Endothelial cell of umbilical vein (primary cell): Measurements from ENCODE around the gene LTO1. TPM values are rescaled to one million over a fixed set of nuclear protein-coding genes. Genes with fewer than 3 reads are reported as not detected.
A peak's percentile ranks its signal among the peaks of the same experiment; 100 is the strongest.

Source experiments
- BruUV-seq: library from RNA; stranded (reverse); fragments of 400-500 nt; replicated peaks from 2 replicates; lab custom pipeline; 2021; lab: Mats Ljungman, UMichigan
- CTCF ChIA-PET: fragments of 300-600, 350-600 bp; sonication (Branson Sonifier 250); formaldehyde crosslinking; loops from one replicate; lab custom pipeline; 2021; ENCODE audit warnings: antibody characterized with exemption, inconsistent platforms; lab: Charles Lee
- POLR2A ChIA-PET: fragments of 300-600, 350-600 bp; sonication (Branson Sonifier 250); formaldehyde crosslinking; loops from one replicate; lab custom pipeline; 2021; ENCODE audit warnings: antibody characterized with exemption, inconsistent platforms; lab: Charles Lee
- DNase-seq: peaks from one replicate; pipeline ENCODE4 v3.0.0-alpha.2; 2011; ENCODE audit warnings: low read depth, low spot score
- FAIRE-seq: peaks from 2 replicates; lab custom pipeline; 2011; peaks lifted over from hg19 to GRCh38; lab: Jason Lieb, UNC
- H2AFZ ChIP-seq: 2 replicates; pipeline ENCODE4 v1.6.0; 2012; ENCODE audit warnings: low read depth, low read length, control low read depth, inconsistent platforms
- H3K27ac ChIP-seq: 2 replicates; pipeline ENCODE4 v1.5.1; 2011; ENCODE audit warnings: low read depth, mild to moderate bottlenecking, control low read depth, low read length, moderate library complexity; ENCODE audit not compliant: insufficient read depth
- H3K27me3 ChIP-seq, 2 experiments: 2 replicates each; pipeline versions ENCODE4 v1.6.0 to v1.6.1; 2011; ENCODE audit warnings: low read length in 2 of 2, mixed read lengths in 1 of 2; ENCODE audit not compliant: control insufficient read depth in 2 of 2, insufficient read depth in 2 of 2
- H3K36me3 ChIP-seq, 2 experiments: 2 replicates in 1 of 2; 3 replicates in 1 of 2; pipeline ENCODE4 v1.5.1; 2011; ENCODE audit warnings: low read length in 2 of 2, mild to moderate bottlenecking in 1 of 2, moderate library complexity in 1 of 2; ENCODE audit not compliant: control insufficient read depth in 2 of 2, insufficient read depth in 2 of 2; ENCODE audit errors: extremely low read depth in 1 of 2
- H3K4me1 ChIP-seq: 3 replicates; pipeline ENCODE4 v1.5.1; 2011; ENCODE audit warnings: mild to moderate bottlenecking, low read length; ENCODE audit not compliant: control insufficient read depth, insufficient read depth; ENCODE audit errors: extremely low read depth
- H3K4me2 ChIP-seq: 2 replicates; pipeline ENCODE4 v1.6.1; 2011; ENCODE audit warnings: low read length, control low read depth, mixed read lengths; ENCODE audit not compliant: insufficient read depth
- H3K4me3 ChIP-seq, 3 experiments: fragments of 200-600 bp in 1 of 3; sonication (generic), shearing (Covaris generic) in 1 of 3; replicated peaks in 1 of 3; 2 replicates each; pipeline ENCODE4 v1.5.1; 2011 to 2016; ENCODE audit warnings: control low read depth in 3 of 3, low read length in 3 of 3, mild to moderate bottlenecking in 2 of 3, inconsistent platforms in 1 of 3, low read depth in 1 of 3, moderate library complexity in 1 of 3; ENCODE audit not compliant: insufficient read depth in 1 of 3
- H3K79me2 ChIP-seq: 2 replicates; pipeline ENCODE4 v1.6.0; 2012; ENCODE audit warnings: low read length, inconsistent platforms; ENCODE audit not compliant: control insufficient read depth, insufficient read depth
- H3K9ac ChIP-seq: replicated peaks from 2 replicates; pipeline ENCODE3; 2011; ENCODE audit warnings: low read length, control low read depth; ENCODE audit not compliant: insufficient read depth; ENCODE audit errors: extremely low read depth
- H3K9me1 ChIP-seq: replicated peaks from 3 replicates; pipeline ENCODE4 v1.6.0; 2011; ENCODE audit warnings: mild to moderate bottlenecking, low read length; ENCODE audit not compliant: control insufficient read depth, insufficient read depth; ENCODE audit errors: extremely low read depth
- H3K9me3 ChIP-seq: replicated peaks from 2 replicates; pipeline ENCODE4 v1.5.1; 2012; ENCODE audit warnings: low read length, inconsistent platforms; ENCODE audit not compliant: control insufficient read depth, insufficient read depth
- H4K20me1 ChIP-seq: replicated peaks from 2 replicates; pipeline ENCODE3; 2011; ENCODE audit warnings: mild to moderate bottlenecking, low read length; ENCODE audit not compliant: control insufficient read depth, insufficient read depth; ENCODE audit errors: extremely low read depth
- EZH2 ChIP-seq: IDR thresholded peaks from 2 replicates; pipeline ENCODE4 v1.6.1; 2012; ENCODE audit warnings: borderline replicate concordance, low read depth, mild to moderate bottlenecking, moderate library complexity, low read length, inconsistent platforms; ENCODE audit not compliant: severe bottlenecking
- FOS ChIP-seq: IDR thresholded peaks from 2 replicates; pipeline ENCODE4 v1.6.1; 2011; ENCODE audit warnings: mild to moderate bottlenecking, low read length, moderate library complexity, borderline replicate concordance; ENCODE audit not compliant: insufficient read depth
- GATA2 ChIP-seq: IDR thresholded peaks from 2 replicates; pipeline ENCODE4 v1.7.0; 2011; ENCODE audit warnings: low read depth, mild to moderate bottlenecking, moderate library complexity, mixed read lengths, low read length; ENCODE audit not compliant: insufficient read length, insufficient read depth
- JUN ChIP-seq: IDR thresholded peaks from 2 replicates; pipeline ENCODE4 v1.6.1; 2011; ENCODE audit warnings: borderline replicate concordance, low read depth; ENCODE audit not compliant: insufficient read length, insufficient read depth
- MYC ChIP-seq: IDR thresholded peaks from one replicate; pipeline ENCODE4 v1.6.1; 2011; ENCODE audit warnings: mild to moderate bottlenecking, low read depth, low read length
- POLR2A ChIP-seq: IDR thresholded peaks from 2 replicates; pipeline ENCODE4 v1.6.1; 2012; ENCODE audit warnings: low read depth, mild to moderate bottlenecking, control low read depth, low read length
- POLR2AphosphoS5 ChIP-seq: IDR thresholded peaks from 2 replicates; pipeline ENCODE4 v1.6.1; 2012; ENCODE audit warnings: low read depth, mild to moderate bottlenecking, control low read depth, low read length, moderate library complexity; ENCODE audit not compliant: insufficient read depth
- dilution Hi-C: fragments of 300-500 bp; cut with MboI; formaldehyde crosslinking; loops from one replicate; pipeline ENCODE4 v1.15.0; 2019; ENCODE audit warnings: low sequenced_read_pairs; ENCODE audit not compliant: extremely low pct_ligation_motif_present
- intact Hi-C: fragments of 100-400 bp; cut with micrococcal nuclease; formaldehyde crosslinking; loops from one replicate; pipeline ENCODE4 v1.10.0; 2022
- polyA plus RNA-seq, 4 experiments: library from polyadenylated mRNA; depleted of rRNA in 3 of 4; stranded (reverse) in 3 of 4; unstranded in 1 of 4; fragments of >200 nt; gene quantifications; 2 replicates each; pipeline versions ENCODE4 v1.2.1 to v1.2.3, GENCODE V29; 2011 to 2012; ENCODE audit warnings: missing spikeins in 1 of 4
- total RNA-seq: library from RNA; stranded (reverse); gene quantifications from 2 replicates; pipeline ENCODE4 v1.2.3, GENCODE V29; 2021
- TF ChIP-seq, protein P1 (sequence below): IDR thresholded peaks from 2 replicates; pipeline ENCODE4 v1.6.1; 2011; ENCODE audit not compliant: insufficient read depth, insufficient read length
- TF ChIP-seq, protein P2 (sequence below), 2 donors: IDR thresholded peaks; 1 replicate in 1 of 2; 2 replicates in 1 of 2; pipeline ENCODE4 v1.5.1; 2011; ENCODE audit warnings: low read length in 2 of 2, mild to moderate bottlenecking in 2 of 2, moderate library complexity in 2 of 2, control low read depth in 1 of 2, inconsistent platforms in 1 of 2, low read depth in 1 of 2; ENCODE audit not compliant: insufficient read depth in 1 of 2; ENCODE audit errors: extremely low read depth in 1 of 2

The LTO1 gene
- total and polyA plus RNA-seq, 2 donors (not counting 3 experiments of a cell fraction or from before 2014, with no cell fraction given), result 26.8 to 30.9 TPM

DNA sequence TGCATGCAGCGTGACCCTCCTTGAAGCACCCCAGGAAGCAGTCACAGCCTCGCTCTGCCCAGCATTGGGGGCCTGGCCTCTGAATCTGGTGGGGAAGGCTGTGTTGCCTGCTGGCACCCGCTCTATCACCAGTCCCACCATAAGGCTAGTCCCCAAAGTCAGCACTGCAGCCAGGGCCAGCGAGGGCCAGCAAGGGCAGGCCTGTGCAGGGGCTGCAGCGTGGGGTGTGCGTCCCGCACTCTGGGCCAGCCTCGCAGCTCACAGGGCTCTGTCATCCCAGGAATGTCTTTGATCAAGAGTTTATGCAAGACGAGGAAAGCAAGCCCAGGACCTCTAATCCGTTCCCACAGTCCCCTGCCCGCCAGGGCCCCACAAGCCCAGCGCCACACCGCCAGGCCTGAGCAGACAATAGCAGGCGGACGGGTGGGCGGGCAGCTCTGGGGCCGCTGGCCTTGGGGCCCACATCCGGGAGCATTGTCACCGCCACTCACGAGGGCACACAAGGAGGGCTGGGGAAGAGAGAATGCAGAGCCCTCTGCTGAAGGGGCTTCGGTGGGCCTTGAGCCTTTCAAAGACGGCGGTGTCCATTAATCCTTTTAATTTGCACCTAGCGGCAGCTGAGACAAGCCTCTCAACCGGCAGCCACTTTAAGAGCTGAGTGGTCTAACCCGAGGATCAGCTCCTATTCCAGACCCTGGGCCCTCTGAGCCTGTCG is 17.1 kb downstream of the LTO1 start:
- H4K20me1 ChIP-seq, result no peaks in the 10 kb centered on the region
- no peak overlapping the region for H2AFZ ChIP-seq
- H3K36me3 ChIP-seq, result peaks cover 0 to 4% of the 10 kb centered on the region in 2 experiments
- dilution Hi-C loops, result loop anchor here (25.0 kb wide), 1 partner anchor 546 kb away; no protein-coding TSS in a partner anchor
- CTCF ChIA-PET, result interaction anchor here (1.1 to 6.1 kb wide), 4 partner anchors 12 to 557 kb away, joined by 3 to 47 read pairs (median 6); partner anchors contain the start of gene LTO1
- H3K9ac ChIP-seq, result no peak overlapping the region
- H3K27me3 ChIP-seq, result no peaks in the 10 kb centered on the region
- H3K4me2 ChIP-seq, result no peak overlapping the region
- no peaks in the 10 kb centered on the region for H3K9me3 ChIP-seq
- intact Hi-C loops, result loop anchor here (5.0 kb wide), 1 partner anchor 556 kb away; no protein-coding TSS in a partner anchor
- no peak overlapping the region for H3K4me3 ChIP-seq
- H3K79me2 ChIP-seq, result no peaks in the 10 kb centered on the region
- POLR2A ChIA-PET, result no interaction called here
- no peaks in the 10 kb centered on the region for H3K9me1 ChIP-seq
- peak; percentile 39 for DNase-seq
- H3K27ac ChIP-seq, result no peak overlapping the region
- FAIRE-seq, result no peak
- BruUV-seq, result no TSS peak
- TF ChIP-seq, protein P1, sequence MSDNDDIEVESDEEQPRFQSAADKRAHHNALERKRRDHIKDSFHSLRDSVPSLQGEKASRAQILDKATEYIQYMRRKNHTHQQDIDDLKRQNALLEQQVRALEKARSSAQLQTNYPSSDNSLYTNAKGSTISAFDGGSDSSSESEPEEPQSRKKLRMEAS, result no peak
- TF ChIP-seq MYC (no peak), GATA2 (no peak), POLR2AphosphoS5 (no peak), FOS (no peak), EZH2 (no peak), POLR2A (no peak), JUN (no peak)
- TF ChIP-seq, protein P2, sequence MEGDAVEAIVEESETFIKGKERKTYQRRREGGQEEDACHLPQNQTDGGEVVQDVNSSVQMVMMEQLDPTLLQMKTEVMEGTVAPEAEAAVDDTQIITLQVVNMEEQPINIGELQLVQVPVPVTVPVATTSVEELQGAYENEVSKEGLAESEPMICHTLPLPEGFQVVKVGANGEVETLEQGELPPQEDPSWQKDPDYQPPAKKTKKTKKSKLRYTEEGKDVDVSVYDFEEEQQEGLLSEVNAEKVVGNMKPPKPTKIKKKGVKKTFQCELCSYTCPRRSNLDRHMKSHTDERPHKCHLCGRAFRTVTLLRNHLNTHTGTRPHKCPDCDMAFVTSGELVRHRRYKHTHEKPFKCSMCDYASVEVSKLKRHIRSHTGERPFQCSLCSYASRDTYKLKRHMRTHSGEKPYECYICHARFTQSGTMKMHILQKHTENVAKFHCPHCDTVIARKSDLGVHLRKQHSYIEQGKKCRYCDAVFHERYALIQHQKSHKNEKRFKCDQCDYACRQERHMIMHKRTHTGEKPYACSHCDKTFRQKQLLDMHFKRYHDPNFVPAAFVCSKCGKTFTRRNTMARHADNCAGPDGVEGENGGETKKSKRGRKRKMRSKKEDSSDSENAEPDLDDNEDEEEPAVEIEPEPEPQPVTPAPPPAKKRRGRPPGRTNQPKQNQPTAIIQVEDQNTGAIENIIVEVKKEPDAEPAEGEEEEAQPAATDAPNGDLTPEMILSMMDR (IDR thresholded peaks at IDR 0.05; ENCODE audit: extremely low read depth in 1 of 2, insufficient read depth in 1 of 2, low read depth in 1 of 2, low read length in 2 of 2), result no peak
- peaks cover 3% of the 10 kb centered on the region for H3K4me1 ChIP-seq
